NCI-H345 (cell line): Measurements from ENCODE around the gene RRP8.

ENCODE experiments used
- DNase-seq: peaks from one replicate; lab custom pipeline; 2025; lab: John Stamatoyannopoulos, UW

The RRP8 gene

GRCh38 chr11:6632116-6633073 lies 29.0 kb upstream of the RRP8 start:
- DNase-seq, result no peak

GRCh38 chr11:6631361-6631890 lies 28.0 kb upstream of the RRP8 start:
- no peak for DNase-seq

- no peak for DNase-seq
These were observed 27.3 kb upstream of the RRP8 start for GRCh38 chr11:6630632-6631291.

- no peak for DNase-seq
These were observed 26.6 kb upstream of the RRP8 start for GRCh38 chr11:6629892-6630631.

GRCh38 chr11:6629573-6629891 lies 26.1 kb upstream of the RRP8 start:
- no peak for DNase-seq

GRCh38 chr11:6628526-6628925 lies 25.1 kb upstream of the RRP8 start:
- DNase-seq, result no peak

GRCh38 chr11:6627762-6628241 lies 24.4 kb upstream of the RRP8 start:
- DNase-seq, result no peak

GRCh38 chr11:6626971-6627761 lies 23.8 kb upstream of the RRP8 start:
- no peak for DNase-seq

GRCh38 chr11:6625832-6626420 lies 22.5 kb upstream of the RRP8 start:
- DNase-seq, result no peak

GRCh38 chr11:6625156-6625831 lies 21.9 kb upstream of the RRP8 start:
- no peak for DNase-seq

- no peak for DNase-seq
These were observed 20.3 kb upstream of the RRP8 start for GRCh38 chr11:6623391-6624363.

GRCh38 chr11:6622261-6623171 lies 19.1 kb upstream of the RRP8 start:
- DNase-seq, result no peak

GRCh38 chr11:6621711-6622211 lies 18.3 kb upstream of the RRP8 start:
- DNase-seq, result no peak

GRCh38 chr11:6620636-6621035 lies 17.2 kb upstream of the RRP8 start:
- DNase-seq, result no peak

- peak; percentile 94 for DNase-seq
These were observed 15.8 kb upstream of the RRP8 start, which contains the start of gene TPP1 for GRCh38 chr11:6619004-6619745. Gene TPP1, minus strand, starts transcription at chr11:6619422. Its CDS starts 22 bp downstream, at chr11:6619400.

GRCh38 chr11:6618117-6619003 lies 14.9 kb upstream of the RRP8 start:
- DNase-seq, result no peak
